Measurements from ENCODE around the gene FGF6.

DNA sequence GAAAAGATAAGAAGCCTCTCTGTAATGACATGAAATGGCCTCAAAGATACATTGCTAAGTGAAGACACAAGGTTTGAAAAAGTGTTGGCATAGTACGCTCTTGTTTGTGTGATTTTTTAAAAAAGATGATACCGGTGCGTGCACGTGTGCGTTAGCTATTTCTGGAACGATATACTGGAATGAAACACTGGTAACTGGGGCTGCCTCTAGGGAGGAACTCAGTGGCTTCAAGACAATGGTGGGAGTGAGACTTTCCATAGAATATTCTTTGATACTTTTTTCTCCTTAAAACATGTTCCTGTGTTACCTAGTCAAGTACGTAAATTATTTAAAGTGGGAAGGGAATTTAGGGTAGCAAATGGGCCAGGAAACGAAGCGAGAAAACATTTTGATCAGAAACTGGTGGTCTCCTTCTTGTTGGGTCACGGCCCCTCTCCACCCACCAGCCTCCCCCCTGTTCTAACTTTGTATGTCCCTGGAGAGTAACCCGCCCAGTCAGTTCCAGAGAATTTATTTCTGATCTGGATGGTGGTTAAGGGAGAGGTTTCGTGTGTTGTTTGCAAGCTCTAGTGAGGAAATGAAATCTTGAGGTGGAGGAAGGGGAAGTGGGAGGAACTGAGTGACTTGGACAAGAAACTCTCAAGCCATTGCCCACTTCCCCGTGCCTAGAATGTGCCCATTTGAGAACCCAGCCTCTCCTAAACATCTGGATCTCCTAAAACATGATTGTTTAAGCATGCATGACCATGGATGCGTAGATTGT is 6.6 kb downstream of the FGF6 start:
- TF ChIP-seq, protein P1, sequence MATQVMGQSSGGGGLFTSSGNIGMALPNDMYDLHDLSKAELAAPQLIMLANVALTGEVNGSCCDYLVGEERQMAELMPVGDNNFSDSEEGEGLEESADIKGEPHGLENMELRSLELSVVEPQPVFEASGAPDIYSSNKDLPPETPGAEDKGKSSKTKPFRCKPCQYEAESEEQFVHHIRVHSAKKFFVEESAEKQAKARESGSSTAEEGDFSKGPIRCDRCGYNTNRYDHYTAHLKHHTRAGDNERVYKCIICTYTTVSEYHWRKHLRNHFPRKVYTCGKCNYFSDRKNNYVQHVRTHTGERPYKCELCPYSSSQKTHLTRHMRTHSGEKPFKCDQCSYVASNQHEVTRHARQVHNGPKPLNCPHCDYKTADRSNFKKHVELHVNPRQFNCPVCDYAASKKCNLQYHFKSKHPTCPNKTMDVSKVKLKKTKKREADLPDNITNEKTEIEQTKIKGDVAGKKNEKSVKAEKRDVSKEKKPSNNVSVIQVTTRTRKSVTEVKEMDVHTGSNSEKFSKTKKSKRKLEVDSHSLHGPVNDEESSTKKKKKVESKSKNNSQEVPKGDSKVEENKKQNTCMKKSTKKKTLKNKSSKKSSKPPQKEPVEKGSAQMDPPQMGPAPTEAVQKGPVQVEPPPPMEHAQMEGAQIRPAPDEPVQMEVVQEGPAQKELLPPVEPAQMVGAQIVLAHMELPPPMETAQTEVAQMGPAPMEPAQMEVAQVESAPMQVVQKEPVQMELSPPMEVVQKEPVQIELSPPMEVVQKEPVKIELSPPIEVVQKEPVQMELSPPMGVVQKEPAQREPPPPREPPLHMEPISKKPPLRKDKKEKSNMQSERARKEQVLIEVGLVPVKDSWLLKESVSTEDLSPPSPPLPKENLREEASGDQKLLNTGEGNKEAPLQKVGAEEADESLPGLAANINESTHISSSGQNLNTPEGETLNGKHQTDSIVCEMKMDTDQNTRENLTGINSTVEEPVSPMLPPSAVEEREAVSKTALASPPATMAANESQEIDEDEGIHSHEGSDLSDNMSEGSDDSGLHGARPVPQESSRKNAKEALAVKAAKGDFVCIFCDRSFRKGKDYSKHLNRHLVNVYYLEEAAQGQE (IDR thresholded peaks at IDR 0.05) = no peak
- TF ChIP-seq, protein P2, sequence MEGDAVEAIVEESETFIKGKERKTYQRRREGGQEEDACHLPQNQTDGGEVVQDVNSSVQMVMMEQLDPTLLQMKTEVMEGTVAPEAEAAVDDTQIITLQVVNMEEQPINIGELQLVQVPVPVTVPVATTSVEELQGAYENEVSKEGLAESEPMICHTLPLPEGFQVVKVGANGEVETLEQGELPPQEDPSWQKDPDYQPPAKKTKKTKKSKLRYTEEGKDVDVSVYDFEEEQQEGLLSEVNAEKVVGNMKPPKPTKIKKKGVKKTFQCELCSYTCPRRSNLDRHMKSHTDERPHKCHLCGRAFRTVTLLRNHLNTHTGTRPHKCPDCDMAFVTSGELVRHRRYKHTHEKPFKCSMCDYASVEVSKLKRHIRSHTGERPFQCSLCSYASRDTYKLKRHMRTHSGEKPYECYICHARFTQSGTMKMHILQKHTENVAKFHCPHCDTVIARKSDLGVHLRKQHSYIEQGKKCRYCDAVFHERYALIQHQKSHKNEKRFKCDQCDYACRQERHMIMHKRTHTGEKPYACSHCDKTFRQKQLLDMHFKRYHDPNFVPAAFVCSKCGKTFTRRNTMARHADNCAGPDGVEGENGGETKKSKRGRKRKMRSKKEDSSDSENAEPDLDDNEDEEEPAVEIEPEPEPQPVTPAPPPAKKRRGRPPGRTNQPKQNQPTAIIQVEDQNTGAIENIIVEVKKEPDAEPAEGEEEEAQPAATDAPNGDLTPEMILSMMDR (IDR thresholded peaks at IDR 0.05; ENCODE audit: low read depth, low read length, missing input control) = no peak
- TF ChIP-seq, protein P3, sequence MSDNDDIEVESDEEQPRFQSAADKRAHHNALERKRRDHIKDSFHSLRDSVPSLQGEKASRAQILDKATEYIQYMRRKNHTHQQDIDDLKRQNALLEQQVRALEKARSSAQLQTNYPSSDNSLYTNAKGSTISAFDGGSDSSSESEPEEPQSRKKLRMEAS (IDR thresholded peaks at IDR 0.05) = no peak
- TF ChIP-seq, protein P4, sequence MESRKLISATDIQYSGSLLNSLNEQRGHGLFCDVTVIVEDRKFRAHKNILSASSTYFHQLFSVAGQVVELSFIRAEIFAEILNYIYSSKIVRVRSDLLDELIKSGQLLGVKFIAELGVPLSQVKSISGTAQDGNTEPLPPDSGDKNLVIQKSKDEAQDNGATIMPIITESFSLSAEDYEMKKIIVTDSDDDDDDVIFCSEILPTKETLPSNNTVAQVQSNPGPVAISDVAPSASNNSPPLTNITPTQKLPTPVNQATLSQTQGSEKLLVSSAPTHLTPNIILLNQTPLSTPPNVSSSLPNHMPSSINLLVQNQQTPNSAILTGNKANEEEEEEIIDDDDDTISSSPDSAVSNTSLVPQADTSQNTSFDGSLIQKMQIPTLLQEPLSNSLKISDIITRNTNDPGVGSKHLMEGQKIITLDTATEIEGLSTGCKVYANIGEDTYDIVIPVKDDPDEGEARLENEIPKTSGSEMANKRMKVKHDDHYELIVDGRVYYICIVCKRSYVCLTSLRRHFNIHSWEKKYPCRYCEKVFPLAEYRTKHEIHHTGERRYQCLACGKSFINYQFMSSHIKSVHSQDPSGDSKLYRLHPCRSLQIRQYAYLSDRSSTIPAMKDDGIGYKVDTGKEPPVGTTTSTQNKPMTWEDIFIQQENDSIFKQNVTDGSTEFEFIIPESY (IDR thresholded peaks at IDR 0.05) = no peak
- TF ChIP-seq RAD21 (IDR thresholded peaks at IDR 0.05) (no peak), JUND (IDR thresholded peaks at IDR 0.05) (no peak), GABPA (IDR thresholded peaks at IDR 0.05 in 1 of 2, conservative IDR thresholded peaks at IDR 0.05 in 1 of 2) (no peak), EGR1 (IDR thresholded peaks at IDR 0.05; ENCODE audit: low read depth in 2 of 2) (no peak), YY1 (IDR thresholded peaks at IDR 0.05) (no peak), TAF1 (conservative IDR thresholded peaks at IDR 0.05) (no peak), HNF4A (conservative IDR thresholded peaks at IDR 0.05) (no peak), SP1 (IDR thresholded peaks at IDR 0.05) (no peak), HNF4G (IDR thresholded peaks at IDR 0.05) (no peak)
- TF ChIP-seq, protein P5, sequence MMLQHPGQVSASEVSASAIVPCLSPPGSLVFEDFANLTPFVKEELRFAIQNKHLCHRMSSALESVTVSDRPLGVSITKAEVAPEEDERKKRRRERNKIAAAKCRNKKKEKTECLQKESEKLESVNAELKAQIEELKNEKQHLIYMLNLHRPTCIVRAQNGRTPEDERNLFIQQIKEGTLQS (IDR thresholded peaks at IDR 0.05) = no peak

All from liver (tissue), 3 donors.